NCI-H1436 treated with DMSO at 0.1 percent for 48 hours (cell line): ENCODE results near the gene KRT16.
"Not testable (repeated sequence)": the region's sequence is repeated elsewhere in the genome, so short reads cannot be mapped to it uniquely, and the experiment has no call there.

Source experiments
- DNase-seq: peaks from one replicate; lab custom pipeline; 2025; lab: John Stamatoyannopoulos, UW

KRT16 gene

DNA sequence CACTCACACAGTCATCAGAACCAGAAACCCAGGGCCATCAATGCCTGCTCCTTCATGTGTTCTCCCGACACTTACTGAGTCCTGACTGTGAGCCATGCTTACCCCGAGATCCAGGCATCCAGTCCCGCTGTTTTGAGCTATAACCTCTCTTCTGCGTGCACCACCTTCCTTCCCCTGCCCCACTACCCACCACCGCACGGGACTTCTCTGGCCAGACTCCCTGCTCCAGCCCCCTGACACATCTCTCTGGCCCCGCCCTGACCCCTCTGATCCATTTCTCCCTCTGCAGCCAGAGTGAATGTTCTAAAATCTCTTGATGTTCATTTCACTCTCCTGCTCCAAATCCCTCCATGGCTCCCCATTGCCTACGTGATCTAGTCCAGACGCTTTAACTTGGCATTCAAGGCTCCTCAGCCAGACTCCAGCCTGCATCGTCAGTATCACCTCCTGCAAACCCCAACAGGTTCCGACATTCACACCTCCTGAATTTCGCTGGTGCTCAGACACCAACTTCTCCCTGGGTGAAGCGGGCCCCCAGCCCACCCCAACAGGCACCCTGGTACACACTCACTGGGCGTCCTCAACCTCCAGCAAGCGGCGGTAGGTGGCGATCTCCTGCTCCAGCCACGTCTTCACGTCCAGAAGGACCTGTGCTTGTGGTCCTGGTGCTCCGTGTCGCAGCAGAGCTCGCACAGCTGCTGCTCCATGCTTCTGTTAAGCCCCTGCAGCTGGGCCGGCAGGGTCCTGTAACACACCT is 14.9 kb upstream of the KRT16 start:
- no peak for DNase-seq

DNA sequence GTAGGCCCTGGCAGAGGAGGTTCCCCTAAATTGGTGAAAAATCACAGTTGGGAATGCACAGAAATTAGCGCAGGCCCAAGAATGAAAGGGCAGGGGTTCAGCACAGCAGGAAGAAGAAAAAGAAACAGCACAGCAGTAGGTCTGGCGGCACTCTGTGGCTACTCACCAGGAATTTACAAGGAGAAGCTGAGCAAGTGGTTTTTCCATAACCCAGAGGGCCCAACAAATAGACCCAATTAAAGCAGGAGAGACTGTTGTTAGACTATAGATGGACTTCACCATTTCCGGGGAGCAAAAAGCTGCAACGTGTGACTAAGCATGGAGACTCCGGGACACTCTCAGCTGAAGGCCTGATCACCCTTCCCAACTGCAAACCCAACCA is 14.3 kb upstream of the KRT16 start:
- not testable (repeated sequence) for DNase-seq

DNA sequence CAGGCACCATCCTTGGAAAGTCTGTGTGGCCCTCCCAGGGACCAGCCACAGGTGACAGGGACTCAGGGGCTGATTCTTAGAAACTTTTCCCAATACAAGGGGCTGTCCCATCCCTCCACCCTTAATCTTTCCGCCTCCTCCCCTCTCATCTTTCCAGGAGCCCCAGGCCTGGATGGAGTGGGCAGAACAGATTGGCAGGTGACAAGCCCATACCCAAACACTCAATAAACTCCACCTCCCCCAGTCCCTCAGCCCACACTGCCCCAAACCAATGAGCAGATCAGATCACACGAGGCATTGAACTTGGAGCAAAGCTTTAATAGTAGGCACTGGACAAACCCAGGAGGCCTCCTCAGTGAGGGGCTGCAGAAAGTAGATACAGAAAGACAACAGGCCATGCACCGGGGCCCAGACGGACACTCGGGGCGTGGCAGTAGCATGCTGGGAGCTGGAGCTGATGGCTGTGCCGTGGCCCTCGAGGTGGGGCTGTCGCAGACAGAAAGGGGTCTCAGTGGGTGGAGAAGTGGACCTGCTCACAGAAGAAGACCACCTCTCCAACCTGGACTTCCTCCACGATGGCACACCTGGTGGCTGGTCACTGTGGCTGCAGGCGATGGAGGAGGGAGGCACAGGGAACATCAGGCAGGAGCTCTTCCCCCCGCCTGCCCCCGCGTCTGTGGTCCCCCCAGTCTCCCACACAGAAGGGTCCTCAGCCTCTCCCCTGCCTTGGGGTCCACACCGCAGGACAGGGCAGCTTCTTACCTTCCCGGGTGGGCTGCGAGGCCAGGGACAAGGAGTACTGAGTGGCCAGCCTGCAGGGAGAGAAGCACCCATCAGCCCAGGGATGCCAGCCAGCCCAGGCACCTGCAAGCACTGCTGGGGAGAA is 13.7 kb upstream of the KRT16 start:
- not testable (repeated sequence) for DNase-seq

DNA sequence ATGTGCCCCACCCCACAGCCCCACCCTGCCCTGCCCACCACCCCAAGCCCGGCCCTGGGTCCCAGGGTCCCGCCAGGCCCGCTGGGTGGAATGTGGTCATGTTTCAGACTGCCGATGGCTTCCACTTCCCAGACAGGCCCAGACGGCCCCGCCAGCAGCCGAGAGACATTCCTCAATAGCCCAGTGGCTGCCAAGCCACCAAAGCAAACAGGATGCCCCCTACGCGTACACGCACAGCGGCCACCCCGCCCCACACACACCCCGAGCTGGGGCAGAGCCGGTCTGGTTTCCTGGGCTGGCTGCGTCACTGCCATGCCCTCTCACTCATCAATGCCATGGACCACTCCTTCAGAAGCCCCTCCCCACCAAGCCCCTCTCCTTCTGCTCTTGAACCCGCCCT is 13.0 kb upstream of the KRT16 start:
- DNase-seq, result no peak

DNA sequence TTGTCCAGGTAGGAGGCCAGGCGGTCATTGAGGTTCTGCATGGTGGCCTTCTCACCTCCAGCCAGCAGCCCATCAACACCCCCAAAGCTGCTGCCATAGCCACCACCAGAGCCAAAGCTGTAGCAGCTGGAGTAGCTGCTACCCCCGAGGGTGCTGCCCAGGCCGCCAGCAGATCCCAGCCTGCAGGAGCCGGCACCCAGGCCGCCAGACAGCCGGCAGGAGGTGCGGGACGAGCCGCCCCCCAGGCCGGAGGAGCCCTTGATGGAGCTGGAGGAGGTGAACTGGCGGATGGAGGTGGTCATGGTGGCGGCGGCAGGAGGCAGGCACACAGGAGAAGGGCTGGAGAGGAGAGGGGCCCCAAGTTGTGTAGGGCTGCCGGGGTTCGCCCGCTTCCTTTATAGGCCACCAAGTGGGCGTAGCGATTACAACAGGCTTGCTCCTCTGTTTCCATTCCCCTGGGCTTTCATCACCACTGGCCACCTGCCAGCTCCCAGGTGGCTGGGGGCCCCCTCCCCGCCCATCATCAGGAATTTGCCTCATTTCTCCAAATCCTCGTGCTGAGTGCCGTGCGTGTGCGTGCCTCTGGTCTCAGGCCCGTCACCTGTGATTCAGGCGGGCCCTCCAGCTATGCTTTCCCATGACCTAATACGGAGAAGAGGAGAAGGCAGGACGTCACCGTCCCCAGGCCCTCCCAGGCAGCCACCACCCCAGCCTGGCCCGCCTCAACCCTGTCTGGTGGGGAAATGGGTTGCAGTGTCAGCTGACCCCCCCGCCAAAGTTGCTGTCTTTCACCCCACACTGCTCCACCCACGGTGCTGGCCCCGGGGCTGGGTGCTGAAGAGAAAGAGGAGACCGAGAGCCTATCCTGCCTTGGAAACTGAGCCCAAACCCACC is 11.9 kb upstream of the KRT16 start, which contains the start of gene KRT17:
TSS of gene KRT17 (minus strand) at position 368 of the 894 bp plus-strand sequence. CDS start at position 302, 66 bp downstream.
- DNase-seq, result no peak

DNA sequence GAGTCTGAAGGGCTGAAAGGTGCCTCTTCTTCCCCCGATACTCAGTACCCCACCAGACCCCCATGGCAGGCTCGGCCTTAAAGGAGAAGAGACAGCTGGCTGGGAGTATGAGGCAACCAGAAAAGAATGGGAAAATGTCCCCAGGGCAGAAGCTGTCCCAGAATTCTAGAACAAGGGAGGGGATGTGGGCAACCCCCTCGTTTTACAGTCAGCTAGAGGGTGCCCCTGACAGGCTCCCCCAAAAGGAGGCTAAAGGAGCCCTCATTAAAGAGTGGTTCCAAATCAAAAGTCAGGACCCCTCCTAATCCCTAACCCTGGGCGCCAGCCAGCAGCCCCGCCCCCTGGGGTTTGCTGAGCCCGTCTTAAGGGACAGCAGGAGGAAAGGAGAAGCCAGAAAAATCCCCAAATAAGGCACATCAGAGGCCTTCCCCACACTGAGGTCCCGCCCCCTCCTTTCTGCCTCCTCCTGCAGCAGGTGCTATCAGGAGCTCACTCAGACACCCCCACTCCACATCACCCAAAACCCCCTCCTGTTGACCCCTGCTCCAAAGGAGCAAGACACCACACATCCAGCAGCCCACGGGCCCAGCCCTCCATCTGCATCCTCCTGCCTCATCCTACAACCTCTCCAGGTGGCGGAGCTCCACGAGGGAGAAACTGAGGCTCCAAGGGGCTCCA is 10.8 kb upstream of the KRT16 start:
- not testable (repeated sequence) for DNase-seq

DNA sequence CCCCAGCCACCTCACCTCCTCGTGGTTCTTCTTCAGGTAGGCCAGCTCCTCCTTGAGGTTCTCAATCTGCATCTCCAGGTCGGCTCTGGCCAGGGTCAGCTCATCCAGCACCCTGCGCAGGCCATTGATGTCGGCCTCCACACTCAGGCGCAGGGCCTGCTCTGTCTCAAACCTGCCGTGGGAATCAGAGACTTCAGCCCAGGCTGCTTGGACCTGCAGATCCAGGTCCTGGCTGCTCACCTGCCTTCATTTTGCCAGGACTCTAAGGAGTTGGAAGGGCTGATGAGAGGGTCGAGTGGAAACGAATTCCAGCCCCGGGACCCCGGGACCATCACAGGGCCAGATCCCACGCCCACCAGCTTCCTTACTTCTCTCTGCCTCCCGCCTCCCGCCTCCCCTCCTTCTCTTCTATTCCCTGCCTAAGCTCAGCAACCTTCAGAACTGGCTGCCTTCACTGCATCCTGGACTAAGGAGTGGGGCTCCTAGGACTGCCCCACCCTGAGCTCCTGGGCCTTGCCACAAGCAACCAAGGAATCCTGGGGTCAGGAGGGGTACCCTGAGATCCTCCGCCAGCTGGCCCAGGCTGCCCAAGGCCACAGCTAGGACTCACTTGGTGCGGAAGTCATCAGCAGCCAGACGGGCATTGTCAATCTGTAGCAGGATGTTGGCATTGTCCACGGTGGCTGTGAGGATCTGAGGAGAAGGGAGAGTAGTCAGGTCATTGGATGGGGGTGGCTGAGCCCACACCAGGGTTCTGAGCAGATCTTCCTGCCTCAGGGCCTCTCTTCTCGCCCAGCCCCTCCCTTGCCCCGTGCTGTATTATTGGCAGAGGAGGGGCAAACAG is 10.0 kb upstream of the KRT16 start:
- not testable (repeated sequence) for DNase-seq

DNA sequence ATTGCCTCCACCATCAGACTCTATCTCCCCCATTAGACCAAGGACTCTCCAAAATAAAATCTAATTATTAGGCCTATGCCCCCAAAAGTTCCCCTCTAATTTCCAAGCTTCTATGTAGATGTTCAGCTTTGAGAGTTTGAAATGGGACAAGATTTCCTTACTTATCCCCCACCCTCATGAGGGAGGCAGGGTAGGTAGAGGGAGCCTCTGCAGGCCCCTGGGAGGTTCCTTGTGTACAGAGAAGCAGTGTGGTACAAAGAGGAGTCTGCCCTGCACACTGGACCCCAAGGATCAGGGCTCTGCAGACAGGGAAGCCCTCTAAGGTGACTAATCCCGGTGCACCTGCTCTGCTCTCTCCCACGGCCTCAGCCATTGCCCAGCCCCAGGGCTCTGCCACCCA is 9.3 kb upstream of the KRT16 start:
- no peak for DNase-seq

DNA sequence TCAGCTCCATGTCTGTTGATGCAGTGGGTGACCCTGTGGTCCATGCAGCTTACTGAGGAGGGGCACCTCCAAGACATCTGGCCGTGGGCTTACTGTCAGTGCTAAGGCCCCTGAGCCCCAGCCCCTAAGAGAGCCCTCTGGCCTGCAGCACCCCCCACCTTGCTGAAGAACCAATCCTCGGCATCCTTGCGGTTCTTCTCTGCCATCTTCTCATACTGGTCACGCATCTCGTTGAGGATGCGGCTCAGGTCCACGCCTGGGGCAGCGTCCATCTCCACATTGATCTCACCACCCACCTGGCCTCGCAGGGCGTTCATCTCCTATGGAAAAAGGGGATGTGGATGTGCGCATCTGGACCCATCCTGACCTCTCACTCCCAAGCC is 8.9 kb upstream of the KRT16 start:
- not testable (repeated sequence) for DNase-seq

DNA sequence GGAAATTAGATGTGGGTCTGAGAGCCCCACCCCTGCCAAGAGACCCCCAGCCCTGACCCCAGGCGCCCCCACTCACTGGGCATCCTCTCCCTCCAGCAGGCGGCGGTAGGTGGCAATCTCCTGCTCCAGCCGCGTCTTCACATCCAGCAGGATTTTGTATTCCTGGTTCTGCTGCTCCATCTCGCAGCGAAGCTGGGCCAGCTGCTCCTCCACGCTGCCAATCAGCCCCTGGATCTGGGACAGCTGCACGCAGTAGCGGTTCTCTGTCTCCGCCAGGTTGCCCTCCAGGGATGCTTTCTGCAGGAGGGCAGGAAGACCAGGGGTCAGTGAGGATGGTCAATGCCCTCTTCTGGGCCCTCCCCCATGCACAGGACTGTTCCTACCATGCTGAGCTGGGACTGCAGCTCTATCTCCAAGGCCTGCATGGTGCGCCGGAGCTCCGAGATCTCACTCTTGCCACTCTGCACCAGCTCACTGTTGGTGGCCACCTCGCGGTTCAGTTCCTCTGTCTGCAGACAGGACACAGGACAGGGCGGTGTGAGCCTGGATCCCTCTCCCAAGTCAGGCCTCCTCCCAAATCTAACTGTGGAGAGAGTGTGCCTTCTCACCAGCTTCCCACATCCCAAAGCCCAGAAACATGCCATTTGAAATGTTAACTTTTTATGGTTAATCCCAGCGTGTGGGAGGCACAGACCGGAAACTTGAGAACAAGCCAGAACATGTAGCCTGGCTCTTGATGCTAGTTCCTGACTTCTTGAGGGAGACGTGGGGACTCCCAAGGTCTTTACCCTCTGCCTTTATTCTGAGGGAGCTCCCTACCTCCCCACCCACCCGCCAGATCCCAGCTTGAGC is 8.2 kb upstream of the KRT16 start:
- no peak for DNase-seq

DNA sequence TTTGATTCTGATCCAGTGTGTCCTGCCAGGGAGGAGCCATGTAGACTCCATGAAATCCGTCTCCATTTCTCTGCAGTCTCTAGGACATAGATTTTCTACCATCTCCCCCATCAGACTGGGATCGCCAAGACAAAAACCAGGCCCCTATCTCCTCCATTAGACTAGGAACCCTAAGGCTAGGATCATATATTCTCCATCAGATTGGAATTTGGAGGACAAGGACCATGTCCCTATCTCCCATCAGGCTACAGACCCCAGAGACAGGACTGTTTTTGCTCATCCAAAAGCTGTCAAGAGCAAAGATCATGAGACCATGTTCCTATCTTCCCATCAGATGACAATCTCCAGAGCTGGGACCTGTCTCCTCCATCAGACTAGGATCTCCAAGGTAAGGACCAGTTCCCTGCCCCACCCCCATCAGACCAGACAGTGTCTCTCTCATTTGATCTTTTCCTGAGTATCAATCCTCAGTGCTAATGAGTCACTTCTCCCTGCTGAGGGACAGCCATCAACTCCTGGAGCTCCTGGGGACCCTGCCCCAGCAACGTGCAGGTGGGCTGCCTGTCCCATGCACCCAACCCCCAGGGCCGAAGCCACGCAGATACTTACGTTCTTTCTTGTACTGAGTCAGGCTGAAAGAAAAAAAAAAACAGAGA is 7.5 kb upstream of the KRT16 start:
- not testable (repeated sequence) for DNase-seq

DNA sequence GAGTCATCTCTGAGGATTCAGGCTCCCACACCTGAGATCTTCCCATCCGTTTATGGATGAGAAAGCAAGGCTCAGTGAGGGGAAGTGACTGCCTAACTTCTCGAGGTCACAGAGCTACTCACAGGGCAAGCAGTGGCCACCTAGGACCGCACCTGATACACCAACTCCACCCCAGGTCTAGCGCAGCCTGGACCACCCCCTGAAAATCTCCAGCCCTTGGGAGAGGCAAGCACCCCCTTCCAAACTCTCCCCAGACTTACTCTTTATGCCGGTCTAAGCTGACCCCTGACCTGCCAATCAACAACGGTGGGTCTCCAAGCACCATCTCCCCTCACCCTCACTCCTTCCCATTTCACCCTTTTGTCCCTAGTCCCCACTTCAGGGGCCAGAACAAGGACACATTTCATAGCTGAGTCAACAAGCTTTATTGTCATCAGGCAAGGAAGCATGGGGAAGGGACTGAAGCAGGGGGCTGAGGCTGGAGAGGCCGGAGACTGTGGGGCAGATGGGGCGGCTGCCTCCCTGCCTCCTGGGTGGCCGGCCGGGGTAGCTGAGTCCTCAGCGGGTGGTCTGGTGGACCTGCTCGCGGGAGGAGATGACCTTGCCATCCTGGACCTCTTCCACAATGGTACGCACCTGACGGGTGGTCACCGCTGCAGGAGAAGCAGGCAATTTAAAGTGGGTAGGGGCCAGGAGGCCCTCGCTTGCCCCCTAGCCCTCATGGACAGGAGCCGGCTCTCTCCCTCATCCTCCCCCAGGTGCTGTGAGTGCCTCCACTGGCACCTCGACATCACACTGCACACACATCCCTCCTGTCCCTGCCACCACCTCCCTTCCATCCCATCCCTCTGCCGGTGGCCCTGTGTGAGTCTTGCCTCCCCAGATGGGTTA is 6.7 kb upstream of the KRT16 start:
- no peak for DNase-seq

DNA sequence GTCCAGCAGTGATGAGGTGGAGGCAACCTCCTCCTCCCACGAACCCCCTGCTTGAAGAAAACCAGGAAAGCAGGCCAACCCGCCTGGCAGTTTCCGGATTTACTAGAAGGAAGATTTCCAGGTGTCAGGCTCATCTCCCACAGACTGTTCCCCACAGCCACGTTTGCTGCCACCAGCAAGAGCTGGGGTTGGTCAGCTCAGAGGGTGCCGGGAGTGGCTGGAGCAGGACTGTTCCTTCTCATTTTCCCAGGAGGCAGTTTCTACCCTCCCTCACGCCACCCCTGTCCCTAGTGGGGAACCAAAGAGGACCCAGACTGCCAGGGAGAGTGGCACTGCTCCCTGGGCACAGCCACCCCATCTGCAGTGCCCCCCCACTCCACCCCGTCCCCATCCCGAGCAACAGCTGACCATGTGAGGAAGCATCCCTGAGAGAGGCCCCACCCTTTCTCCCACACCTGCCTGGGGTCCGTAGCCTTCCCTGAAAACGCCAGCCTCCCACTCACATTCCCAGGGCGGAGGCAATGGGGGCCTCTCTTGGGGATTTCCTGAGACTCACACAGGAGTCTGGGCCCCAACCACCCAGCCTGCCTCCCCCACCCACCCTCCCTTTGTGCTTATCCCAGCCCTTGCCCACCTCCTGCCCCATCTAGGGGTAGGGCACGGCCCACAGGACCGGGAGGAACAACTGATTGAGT is 5.9 kb upstream of the KRT16 start:
- no peak for DNase-seq

DNA sequence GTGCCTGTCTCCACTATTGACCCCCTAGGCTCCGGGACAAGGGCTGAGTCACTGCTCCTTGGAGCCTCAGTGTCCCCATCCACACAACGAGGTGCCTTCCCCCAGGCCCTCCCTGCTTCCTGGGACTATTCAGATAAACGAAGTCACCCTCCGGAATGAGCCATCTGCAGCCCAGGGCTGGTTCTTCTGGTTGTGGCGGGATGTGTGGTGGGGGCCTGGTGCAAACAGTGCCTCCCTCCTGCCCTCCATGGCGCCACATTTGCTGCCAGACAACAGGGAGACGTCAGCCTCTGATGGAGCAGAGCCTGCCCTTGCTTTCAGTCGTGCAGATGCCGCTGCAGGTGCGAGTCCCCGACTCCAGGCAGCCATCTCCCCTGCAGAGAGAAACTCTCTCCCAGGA is 5.1 kb upstream of the KRT16 start:
- DNase-seq, result no peak

DNA sequence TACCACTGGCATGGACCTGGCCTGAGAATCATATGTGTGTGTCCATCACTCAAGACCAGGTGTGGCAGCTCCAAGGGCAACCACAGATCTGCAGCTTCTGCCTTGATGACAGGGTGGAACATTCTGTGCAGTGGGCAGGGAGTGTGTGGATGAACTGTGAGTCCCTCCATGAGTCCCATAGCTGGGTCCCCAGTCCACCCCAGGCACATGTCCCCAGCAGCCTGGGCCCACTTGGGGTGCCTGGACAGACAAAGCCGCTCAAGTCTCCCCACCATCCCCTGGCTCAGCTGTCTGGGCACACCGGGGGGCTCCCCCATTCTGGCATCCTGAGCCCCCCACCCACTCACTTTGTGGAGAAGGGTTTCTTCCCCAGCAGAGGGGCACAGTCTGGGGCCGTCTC is 4.6 kb upstream of the KRT16 start:
- no peak for DNase-seq

DNA sequence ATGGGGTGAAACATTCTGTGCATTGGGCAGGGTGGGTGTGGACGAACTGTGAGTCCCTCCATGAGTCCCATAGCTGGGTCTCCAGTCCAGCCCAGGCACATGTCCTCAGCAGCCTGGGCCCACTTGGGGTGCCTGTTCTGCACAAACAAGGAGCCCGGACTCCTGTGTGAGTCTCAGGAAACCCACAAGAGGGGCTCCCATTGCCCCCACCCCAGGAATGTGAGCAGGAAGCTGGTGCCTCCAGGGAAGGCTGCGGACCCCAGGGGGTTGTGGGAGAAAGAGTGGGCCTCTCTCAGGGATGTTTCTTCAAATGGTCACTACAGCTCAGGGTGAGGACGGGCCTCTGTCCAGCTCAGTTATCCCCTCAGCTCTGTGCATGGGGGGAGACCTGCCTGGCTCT is 3.9 kb upstream of the KRT16 start:
- not testable (repeated sequence) for DNase-seq

DNA sequence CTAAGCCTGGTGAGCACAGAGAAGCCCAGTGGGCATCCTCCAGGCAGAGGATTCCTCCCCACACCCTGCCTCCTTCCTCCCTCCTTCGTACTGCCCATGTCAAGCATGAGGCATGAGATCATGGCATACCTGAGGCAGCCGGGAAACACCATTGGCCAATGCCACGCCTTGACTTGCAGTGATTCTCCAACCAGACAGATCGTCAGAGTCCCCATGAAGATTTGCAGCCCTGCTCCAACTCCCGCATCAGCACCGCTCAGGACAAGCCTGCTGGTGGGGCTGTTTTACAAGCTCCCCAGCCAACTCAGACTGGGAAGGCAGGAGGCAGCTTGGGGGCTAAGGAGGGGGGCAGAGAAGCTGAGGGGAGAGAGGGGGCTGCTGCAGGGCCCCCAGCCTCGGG is 2.9 kb upstream of the KRT16 start:
- DNase-seq, result no peak

DNA sequence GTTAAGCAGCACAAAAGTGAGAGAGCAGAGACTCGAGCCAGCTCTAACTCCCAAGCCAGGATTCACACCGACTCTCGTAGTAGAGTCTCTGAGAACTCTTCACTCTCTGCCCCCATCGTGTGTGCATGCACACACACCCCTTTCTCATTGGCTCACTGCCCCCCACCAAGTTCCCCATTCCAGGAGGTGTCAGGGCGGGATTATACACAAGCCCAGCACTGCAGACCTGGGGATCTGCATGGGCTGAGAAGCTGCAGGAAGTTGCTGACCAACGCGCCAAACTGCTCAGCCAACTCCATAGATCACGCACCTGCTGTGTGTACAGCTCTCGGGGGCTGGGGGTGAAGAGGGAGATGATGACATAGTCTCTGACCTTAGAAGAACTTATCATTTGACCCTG is 2.2 kb upstream of the KRT16 start:
- not testable (repeated sequence) for DNase-seq
